ENCODE measurements around the gene EIF3I.

Gene EIF3I

DNA sequence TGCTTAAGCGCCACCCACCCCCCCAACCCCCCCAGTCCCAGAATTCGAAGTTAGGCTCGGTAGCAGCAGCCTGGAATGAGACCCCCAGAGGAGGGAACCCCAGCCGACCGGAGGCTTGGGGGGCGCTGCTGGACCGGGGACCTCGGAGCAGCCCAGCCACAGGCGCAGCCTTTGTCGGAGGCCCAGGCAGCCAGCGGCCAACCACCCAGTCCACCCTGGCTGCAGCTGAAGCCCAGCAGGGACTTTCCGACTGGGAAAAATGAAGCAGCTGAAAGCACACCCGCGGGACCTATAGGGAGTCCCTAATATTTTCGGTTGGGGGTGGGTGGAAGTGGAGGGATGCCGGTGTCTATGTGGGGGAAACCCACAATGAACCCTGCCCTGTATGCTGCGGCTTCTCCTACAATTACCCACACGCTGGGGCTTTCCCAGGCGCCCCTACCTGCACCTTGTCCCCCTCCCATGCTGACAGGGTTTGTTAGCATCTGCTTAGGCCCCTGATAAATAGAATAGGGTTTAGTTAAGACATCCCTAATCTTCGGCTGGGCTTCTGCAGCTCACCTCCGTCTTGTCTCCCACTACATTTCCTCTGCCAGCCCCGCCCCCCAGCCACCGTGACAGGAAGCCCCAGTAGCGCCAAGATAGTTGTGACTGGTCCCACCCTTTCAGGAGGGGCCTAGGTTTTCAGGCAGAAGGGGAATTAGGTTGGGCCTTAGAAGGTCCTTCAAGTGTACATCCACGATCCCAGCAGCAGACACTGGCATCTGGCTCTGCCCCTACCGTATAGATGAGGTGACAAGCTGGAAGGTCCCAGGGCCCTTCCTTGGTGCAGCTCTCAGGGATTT lies 21.0 kb upstream of the EIF3I start:
- peak; percentile 66 for DNase-seq (ENCODE audit: low read depth, low spot score)
- peak overlapping the region; percentile 69 for H3K4me3 ChIP-seq (ENCODE audit: low read depth, low read length)
- in situ Hi-C loops (cut with HindIII; ENCODE audit: low sequenced_read_pairs), result no loop called here
- TF ChIP-seq, protein P1, sequence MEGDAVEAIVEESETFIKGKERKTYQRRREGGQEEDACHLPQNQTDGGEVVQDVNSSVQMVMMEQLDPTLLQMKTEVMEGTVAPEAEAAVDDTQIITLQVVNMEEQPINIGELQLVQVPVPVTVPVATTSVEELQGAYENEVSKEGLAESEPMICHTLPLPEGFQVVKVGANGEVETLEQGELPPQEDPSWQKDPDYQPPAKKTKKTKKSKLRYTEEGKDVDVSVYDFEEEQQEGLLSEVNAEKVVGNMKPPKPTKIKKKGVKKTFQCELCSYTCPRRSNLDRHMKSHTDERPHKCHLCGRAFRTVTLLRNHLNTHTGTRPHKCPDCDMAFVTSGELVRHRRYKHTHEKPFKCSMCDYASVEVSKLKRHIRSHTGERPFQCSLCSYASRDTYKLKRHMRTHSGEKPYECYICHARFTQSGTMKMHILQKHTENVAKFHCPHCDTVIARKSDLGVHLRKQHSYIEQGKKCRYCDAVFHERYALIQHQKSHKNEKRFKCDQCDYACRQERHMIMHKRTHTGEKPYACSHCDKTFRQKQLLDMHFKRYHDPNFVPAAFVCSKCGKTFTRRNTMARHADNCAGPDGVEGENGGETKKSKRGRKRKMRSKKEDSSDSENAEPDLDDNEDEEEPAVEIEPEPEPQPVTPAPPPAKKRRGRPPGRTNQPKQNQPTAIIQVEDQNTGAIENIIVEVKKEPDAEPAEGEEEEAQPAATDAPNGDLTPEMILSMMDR (IDR thresholded peaks at IDR 0.05; ENCODE audit: low read depth, low read length), result peak; percentile 8

- DNase-seq (ENCODE audit: low read depth, low spot score), result no peak
- TF ChIP-seq, protein P1 (IDR thresholded peaks at IDR 0.05; ENCODE audit: low read depth, low read length), result no peak
- in situ Hi-C loops (cut with HindIII; ENCODE audit: low sequenced_read_pairs), result no loop called here
- H3K4me3 ChIP-seq (ENCODE audit: low read depth, low read length), result peak overlapping the region; percentile 82
Measured at GRCh38 chr1:32204943-32205361, 17.3 kb upstream of the EIF3I start.

DNA sequence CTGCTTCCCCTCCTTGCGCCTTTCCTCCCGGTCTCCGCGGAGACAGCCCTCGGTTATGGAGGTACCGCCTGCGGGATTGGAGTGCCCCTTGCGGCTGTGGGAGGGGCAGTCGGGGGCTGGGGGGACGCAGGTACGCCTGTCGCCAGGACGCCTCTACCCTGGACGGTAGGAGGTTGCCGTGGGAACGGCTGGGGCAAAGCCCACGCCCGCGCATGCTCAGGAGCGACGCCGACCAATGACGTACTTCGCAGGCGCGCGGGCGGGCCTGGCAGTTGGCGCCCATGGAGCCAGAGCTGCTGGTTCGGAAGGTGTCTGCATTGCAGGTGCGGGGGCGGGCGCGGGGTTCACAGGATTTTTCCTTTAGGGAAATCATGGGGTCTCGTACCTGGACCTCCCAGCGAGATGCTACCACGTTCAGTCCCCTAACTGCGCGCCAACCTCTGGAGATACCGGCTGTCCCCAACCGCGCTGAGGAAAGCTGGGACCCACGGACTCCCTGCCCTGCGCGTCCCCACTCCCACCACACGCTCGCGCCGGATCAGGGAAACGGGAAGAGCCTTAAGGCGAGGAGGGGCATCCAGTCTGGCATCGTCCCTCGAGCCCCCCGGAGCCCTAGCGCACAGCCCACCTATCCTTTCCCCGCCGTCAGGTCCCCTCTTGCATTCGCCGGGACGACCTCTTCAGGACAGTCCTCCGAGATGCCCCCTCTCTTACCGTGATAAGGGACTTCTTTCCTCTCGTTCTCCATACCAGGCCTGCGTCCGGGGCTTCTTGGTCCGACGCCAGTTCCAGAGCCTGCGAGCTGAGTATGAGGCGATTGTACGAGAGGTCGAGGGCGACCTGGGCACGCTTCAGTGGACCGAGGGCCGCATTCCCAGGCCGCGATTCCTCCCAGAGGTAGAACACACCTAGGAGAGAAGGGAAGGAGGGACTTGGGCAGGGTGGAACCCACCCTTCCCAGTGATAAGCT lies 16.5 kb upstream of the EIF3I start, which contains the start of gene IQCC:
IQCC (plus strand) TSS at position 271 of the 970 bp plus-strand sequence; CDS start at position 282, 11 bp downstream.
- H3K4me3 ChIP-seq (ENCODE audit: low read depth, low read length), result peak within 1 kb of the TSS; percentile 82
- TF ChIP-seq, protein P1 (IDR thresholded peaks at IDR 0.05; ENCODE audit: low read depth, low read length), result no peak
- DNase-seq (ENCODE audit: low read depth, low spot score), result peak; percentile 78
- in situ Hi-C loops (cut with HindIII; ENCODE audit: low sequenced_read_pairs), result no loop called here

- in situ Hi-C loops (cut with HindIII; ENCODE audit: low sequenced_read_pairs), result no loop called here
- TF ChIP-seq, protein P1 (IDR thresholded peaks at IDR 0.05; ENCODE audit: low read depth, low read length), result no peak
- no peak overlapping the region for H3K4me3 ChIP-seq (ENCODE audit: low read depth, low read length)
- DNase-seq (ENCODE audit: low read depth, low spot score), result no peak
Measured at GRCh38 chr1:32208469-32208868, 13.7 kb upstream of the EIF3I start.

DNA sequence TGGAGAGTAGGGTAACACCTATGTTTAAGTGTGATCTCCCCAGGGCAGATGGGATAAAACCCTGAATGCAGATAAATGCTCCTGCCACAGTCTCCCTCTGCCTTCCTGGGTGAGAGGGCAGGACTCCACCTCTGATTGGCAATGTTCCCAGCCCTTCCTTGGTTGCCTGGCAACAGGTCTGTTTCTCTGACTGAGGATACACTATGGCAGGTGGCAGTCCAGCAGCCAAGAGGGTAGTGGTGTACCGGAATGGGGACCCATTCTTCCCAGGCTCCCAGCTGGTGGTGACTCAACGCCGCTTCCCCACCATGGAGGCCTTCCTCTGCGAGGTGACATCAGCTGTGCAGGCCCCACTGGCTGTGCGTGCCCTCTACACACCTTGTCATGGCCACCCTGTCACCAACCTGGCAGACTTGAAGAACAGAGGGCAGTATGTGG lies 13.3 kb upstream of the EIF3I start, which contains the start of gene DCDC2B:
DCDC2B (plus strand) TSS at position 199 of the 438 bp plus-strand sequence; CDS start at position 204, 5 bp downstream.
- TF ChIP-seq, protein P1 (IDR thresholded peaks at IDR 0.05; ENCODE audit: low read depth, low read length), result no peak
- in situ Hi-C loops (cut with HindIII; ENCODE audit: low sequenced_read_pairs), result no loop called here
- no peak within 1 kb of the TSS for H3K4me3 ChIP-seq (ENCODE audit: low read depth, low read length)
- DNase-seq (ENCODE audit: low read depth, low spot score), result peak; percentile 60

Data from astrocyte of the spinal cord (primary cell).